ENCODE data around the gene GNB5.
"Not testable (repeated sequence)": the region's sequence is repeated elsewhere in the genome, so short reads cannot be mapped to it uniquely, and the experiment has no call there.

The GNB5 gene

DNA sequence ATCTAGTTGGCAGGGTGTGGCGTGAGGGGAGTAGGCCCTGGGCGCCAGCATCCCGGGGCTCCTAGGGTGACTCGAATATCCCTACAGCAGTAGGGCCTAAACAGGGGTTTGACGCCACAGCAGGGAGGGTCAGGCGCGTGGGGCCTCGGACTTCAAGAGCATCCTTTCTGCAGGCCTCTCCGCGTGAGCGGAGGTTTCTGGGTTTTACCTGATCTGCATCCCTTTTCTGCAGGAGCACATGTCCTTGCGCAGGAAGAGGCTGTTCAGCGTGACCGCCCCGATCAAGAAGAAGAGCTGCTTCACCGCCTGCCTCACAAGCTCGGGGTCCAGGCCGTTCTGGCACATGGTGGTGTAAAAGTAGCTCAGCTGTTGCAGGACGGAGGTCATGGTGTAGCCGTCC, 13.5 kb upstream of the GNB5 start:
- DNase-seq = no peak

DNA sequence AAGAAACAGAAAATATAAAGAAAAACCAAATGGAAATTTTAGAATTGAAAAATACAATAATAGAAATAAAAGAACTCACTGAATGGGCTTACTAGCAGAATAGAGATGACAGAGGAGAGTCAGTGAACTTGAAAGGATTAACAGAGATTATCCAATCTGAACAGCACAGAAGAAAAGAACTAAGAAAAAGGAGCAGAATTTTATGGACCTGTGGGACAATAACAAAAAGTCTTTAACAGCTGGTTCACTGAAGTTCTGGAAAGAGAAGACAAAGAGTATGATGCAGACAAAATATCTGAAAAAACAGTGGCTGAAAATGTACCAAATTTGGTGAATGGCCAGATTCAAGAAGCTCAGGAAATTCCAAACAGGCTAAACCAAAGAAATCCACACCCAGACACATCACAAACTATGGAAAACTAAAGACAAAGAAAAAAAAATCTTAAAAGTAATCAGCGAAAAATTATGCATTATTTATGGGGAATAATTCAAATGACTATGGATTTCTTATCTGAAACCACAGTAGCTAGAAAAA, 9.7 kb upstream of the GNB5 start:
- DNase-seq = no peak

DNA sequence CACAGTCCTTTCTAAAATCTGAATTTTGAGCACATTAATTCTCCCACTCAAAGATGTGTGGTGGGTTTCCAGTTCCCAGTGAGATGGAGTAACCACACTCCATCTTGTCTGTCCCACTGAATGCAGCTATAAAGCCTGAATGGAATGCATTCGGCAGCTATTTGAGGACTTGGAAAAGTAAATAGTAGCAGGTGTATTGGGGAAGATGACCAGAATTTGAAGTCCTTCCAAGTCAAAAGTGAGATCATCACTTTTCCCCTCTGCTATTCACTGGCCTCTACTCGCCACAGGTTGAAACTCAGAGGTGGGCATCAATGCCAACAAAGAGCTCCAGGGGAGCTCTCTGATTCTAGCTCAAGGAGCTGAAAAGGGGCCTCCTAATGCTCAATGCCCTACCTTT, 8.1 kb upstream of the GNB5 start:
- DNase-seq = no peak

DNA sequence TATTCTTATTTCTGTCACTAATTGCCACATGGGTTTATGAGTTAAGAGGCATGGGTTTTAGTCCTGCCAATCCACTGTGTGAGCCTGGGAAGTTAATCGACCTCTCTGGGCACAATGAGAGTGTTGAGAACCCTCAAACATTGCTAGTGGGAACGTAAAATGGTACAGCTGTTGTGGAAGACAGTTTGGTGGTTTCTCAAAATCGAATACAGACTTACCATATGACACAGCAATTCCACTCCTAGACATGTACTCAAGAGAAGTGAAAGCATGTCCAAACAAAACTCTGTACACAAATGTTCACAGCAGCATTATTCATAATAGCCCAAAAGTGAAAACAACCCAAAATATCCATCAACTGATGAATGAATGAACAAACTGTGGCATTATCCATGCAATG, 5.7 kb upstream of the GNB5 start:
- DNase-seq = no peak

DNA sequence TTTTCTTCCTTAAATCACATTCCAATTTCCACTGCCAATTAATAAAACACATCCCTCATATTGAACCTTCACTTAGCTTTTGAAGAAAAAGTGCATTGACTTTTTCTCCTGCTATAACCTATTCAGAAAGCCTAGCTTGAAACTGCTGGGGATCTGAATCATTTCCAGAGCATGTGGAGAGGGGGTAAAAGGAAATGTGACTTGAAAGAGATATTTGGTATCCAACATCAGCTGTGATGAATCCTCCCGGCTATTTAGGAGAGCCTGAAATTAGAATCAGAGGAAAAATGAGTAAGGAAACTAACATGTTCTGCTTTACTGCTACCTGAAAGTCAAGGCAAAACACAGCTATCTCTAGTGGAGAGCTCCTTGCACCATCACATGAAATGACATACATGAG, 2.6 kb upstream of the GNB5 start:
- DNase-seq = no peak

DNA sequence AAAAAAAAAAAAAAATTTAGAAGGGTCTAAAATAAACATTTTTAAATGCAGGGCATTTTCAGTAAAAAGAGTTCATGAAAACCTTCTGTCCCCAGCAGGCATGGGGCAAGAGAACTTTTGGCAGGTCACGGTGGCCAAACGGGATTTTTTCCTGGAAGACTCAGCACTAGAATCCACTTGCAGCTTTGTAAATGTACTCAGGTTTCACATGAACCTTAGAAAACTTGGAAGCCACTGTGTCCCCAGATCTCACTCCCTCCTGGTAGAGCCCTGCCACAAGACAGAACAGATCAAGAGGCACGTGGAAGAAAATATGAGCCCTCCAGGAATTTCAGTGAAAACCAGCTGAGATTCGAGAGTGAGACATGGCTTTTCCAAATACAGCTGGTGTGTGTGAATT, 2.1 kb upstream of the GNB5 start:
- no peak for DNase-seq

DNA sequence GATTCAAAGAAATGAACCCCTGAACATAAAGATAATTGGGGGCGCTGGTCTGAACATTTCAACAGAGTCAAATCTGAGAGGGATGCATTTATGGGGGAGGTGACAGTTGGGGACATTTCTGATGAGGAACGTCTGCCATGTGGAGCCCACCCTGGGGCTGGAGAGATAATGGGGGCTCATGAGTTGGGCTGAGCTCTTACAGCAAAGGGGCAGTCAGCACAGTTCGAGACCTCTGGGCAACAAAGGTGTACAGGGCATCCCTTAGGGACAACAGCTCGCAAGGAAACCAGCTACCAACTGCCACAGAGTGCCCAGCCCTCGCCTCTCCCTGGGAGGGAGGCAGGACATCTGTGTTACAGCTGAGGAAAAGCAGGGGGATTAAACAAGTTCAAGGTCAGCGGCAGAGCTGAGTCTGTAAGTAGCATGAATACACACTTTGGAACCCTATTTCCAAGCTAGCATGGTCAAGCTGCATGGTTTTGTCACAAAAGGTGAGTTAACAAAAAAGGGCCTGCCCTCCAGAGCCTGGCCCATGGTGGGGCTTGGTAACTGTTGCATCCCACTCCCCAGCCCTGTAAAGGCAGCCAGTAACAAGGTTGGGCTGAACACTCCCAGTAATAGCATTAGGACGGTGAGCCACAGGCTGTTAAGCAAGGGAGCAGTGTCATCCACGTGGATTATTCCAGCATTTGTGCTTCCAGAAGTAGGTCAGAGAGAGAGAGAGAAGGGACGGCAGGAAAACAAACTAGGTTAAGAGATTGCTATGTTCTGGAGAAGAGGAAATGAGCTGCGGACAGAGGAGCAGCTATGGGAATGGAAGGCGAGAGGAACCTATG, 4.3 kb downstream of the GNB5 start:
- DNase-seq = no peak

DNA sequence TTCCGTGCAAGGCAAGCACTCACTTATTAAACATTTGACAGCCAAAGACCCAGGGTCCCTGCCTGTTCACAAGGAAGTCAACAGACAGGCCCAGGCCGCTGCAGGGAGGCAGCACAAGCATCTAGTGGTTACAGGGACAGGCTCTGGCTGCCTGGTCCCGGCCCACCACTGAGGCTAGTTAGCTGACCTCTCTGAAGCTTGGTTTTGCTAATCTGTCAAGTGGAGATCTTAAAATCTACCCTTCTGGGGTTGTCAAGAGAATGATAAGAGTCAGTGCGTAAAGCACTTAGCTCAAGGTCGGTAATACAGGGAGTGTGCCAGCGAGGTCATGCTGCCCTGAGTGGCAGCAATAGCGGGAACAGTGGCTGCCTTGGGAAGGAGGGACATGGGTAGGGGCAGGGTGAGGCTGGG, 6.0 kb downstream of the GNB5 start:
- no peak for DNase-seq

DNA sequence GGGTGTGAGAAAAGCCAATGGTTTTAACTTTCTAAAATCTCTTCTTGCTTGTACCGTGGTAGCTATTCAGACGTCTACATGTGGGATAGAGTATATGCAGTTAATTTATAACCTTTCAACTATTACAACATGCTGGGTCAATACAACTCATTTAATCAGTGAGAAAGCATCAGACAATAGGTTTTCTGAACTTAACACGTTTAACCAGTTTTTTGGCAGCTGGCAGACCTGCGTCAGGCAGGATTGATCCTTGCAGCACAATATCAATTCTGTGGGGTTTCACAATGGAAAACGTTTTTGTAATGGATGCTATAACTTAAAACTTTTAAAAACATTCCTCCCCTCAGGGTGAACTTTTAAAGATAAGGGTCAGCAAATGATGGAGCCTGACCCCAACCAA, 6.5 kb downstream of the GNB5 start:
- no peak for DNase-seq

DNA sequence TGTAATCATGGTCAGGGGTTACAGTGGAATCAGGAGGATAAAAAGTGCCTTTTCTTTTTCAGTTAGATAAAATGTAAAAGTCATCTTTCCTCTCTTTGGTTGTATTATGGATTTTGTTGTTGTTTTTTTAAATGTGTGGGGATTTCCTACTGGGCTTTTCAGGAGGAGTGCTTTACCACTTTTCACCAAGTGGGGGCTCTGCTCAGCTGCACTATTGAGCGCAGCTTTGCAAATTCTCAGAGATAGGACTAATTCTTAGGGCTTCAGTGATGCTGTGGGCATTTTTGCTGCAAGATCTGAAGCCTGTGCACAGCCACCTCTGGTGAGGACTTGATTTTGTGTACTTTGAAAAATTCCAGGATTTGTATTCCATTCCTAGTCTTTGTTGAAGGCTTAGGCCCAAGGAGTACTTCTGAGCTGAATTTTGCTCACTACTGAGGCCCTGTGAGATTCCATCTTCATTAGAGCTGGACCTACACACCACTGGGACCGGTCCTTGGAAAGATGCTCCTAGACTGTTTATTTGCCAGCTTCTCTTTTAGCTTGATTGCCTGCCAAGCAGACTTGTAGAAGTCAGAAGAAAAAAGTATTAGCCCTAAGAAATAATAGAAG, 7.5 kb downstream of the GNB5 start:
- DNase-seq = peak; percentile 34

DNA sequence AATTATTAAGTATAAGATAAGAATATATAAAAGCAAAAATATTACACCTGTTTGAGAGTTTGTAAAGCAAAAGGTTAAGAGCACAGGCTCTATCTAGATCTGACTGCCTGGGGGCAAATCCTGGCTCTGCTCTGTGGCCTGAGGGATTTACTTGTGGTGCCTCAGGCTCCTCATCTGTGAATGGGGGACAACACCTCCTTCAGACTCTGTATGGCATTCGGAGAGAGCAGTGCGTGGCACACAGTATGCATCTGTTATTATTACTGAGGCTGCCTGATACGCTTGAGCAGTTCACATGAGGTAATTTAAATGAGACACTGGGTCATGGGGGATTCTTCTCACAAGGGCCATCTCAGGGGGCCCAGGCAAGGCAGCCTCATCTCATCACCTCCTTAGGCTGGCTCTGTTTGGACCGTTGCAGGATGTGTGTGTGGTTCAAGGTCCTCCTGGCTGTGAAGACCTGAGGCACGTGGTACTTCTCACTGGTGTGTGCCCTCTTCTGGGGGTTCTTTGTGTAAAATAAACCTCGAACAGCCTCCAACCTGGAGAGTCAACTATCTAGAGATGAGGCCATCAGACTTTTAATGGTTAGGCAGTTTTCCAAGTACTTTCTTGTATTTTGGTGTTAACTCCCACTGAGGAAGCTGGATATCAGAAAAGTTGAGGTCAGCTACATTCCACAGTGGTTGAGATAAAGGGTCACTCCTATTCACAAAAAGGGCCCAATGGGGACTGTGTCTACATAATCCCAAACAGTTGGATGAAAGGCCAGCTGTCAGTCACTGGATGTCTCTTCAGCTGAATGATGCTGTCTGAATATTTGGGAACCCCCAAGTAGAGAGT, 9.0 kb downstream of the GNB5 start:
- DNase-seq = no peak

DNA sequence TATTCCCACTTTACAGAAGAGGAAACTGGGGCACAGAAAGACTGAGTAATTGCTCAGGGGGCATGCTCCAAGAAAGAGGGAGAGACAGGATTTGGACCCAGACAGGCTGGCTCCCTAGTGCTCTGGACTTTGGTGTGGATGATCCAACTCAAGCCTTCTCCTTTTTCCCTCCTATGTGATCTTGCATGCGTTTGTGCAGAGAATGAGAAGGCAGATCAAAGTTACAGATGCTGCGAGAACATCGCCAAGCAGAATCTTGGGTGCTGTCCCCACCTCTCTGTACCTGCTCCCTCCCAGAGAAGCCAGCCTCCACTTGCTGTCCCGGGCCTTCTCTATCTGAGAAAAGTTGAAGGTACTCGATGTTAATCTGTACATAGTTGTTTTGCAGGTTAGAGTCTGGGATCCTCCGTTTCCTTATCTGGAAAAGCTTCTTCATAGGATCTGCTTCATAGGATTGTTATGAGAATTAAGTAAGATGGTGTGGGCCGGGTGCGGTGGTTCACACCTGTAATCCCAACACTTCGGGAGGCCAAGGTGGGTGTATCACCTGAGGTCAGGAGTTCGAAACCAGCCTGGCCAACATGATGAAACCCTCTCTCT, 10.2 kb downstream of the GNB5 start:
- DNase-seq = no peak

DNA sequence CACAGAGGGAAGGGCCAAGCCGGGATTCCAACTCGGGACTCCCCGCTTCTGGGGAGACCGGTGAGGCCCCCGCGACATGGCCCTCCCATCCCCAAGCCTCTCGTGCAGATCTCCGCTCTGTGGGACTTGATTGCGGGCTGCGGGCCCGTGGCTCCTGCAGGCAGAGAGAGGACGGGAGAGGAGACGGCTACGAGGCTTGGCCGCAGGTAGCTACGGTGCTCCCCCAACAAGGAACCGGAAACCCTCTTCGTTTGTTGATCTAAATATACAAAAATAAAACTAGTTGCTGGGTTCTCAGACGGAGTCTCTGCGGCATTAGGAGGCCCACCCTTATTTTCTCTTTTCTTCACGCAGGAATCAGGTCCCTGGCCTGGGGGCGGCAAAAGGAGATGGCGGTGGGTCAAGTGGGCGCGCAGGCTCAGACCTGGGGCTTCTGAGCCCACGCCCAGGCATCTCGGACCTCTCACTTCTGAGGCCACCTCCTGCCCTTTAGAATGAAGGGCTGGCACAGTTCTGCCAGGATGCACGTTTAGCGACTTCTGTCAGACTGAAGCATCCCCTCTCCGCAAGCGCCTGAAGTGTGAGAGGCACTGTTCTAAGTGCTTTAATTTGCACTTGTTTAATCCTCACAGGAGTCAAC, 10.9 kb downstream of the GNB5 start:
- DNase-seq = peak; percentile 39

DNA sequence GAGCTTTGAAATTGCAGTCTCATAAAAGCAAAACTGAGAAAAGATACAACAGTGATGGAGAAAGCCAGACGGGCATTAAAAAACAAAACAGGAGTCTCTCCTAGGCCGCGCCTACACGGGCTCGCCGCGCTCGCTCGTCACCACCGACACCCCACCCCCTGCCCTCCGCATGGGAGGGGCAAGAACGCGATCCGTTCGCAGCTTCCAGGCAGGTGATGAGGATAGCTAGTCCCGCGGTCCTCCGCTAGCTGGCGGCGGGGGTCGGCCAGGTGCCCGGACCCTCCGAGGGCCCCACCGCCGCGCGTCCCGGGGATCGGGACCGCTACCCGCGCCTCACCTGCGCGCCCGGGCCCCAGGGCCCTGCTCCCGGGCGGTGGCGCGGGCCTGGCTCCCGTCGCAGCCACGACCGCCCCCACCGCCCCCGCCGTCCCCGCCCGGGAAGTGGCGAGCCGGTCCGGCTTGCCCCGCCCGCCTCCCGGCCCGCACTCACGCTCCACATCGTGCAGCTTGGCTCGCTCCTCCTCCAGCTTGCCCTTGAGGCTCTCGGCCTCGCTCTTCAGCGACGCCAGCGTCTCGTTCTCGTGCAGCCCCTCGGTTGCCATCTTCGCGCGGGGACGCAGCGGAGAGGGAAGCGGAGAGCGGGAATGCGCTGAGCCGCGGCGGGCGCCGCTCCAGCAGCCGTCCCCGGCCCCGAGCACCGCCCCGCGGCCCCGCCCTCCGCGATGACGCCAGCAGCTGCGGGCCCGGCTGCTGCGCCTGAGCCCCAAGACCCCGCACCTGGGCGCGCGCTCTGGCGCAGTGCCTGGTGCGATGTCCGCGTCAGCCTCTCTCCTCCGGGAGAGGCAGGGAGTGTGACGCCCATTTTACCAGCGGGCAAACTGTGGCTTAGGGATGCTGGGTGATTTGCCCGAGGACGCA, 11.7 kb downstream of the GNB5 start:
- peak; percentile 91 for DNase-seq

DNA sequence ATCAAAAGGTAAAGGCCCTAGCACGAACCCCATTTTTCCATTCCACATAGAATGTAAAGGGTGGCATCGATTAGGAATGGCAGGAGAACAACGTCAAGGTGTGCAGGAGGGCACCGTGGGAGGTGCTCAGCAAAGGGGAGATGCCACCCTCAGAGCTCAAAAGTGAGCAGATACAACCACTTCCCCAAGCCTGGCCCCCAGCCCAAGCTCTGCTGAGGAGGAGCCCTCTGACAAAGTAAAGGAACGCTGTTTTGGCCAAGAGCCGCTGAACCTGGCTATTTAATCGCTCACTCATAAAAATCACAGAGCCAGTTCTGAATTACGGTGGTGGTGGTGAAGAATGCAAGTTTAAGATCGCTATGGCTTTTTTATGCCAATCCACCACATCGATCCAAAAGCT, 12.4 kb downstream of the GNB5 start:
- no peak for DNase-seq

DNA sequence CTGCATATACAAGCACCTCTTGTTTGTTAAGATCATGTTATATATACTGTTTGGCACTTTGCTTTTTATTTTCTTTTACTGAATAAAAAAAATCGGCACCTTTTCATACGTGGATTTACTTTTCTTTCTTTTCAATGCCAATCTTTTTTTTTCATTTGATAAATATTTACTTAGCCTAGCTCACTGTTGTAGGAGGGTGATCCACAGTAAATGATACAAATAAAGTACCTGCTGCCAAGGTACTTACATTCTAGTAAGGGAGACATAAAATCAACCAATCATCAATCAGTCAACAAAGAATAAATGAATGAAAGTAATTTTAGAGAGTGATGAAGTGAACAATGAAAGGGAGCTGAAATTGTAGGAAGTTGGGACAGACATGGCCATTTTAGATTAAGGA, 18.3 kb downstream of the GNB5 start:
- DNase-seq = no peak

DNA sequence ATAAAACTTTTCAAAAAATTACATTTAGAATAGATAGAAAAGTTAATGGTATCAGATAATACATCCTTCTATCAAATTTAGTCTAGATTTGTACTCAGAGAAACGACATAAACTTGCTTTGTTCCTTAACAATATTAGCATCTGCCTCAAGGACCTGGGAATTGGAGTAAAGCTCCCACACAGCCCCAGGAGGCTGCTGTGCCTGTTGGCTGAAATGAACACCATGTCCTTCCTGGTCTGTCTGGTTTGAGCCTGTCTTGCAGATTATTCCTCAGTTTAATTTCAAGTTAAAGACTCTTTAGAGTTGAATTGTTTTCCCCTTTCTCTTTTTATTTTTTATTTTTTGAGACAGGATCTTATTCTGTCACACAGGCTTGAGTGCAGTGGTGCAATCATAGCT, 19.4 kb downstream of the GNB5 start:
- no peak for DNase-seq

DNA sequence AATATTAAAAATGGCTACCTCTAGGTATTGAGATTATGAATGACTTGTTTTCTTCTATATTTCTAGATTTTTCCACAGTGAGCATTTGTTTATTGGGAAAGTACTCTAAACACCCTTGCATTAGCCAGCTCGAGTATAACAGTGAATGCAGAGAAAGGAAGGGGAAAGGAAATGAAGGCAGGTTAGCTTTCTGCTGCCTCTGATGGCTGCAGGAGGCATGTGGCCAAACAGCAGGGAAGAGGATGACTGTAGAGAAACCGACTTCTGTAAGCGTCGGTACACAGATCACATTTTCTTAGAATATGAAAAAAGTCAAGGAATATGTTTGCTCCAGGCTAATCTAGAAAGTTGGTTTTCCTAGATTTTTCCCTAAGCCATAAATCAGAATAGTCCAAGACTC, 19.8 kb downstream of the GNB5 start:
- no peak for DNase-seq

DNA sequence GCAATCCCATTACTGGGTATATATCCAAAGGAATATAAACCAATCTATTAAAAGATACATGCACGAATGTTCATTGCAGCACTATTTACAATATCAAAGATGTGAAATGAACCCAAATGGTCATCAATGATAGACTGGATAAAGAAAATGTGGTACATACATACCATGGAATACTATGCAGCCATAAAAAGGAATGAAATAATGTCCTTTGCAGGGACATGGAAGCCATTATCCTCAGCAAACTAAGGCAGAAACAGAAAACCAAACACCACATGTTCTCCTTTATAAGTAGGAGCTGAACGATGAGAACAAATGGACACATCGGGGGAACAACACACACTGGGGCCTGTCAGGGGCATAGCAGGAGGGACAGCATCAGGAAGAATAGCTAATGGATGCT, 21.0 kb downstream of the GNB5 start:
- DNase-seq = not testable (repeated sequence)

DNA sequence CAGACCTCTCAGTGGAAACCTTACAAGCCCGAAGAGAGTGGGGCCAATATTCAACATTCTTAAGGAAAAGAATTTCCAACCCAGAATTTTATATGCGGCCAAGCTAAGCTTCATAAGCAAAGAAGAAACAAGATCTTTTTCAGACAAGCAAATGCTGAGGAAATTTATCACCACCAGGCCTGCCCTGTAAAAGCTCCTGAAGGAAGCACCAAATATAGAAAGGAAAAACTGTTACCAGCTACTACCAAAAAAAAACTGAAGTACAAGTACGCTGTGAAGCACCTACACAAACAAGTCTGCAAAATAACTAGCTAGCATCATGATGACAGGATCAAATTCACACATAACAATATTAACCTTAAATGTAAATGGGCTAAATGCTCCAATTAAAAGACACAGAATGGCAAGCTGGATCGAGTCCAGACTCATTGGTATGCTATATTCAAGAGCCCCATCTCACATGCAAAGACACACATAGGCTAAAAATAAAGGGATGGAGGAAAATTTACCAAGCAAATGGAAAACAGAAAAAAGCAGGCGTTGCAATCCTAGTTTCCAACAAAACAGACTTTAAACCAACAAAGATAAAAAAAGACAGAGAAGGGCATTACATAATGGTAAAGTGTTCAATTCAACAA, 25.6 kb downstream of the GNB5 start:
- DNase-seq = not testable (repeated sequence)

All from activated CD4-positive, alpha-beta T cell treated with anti-CD3 and anti-CD28 coated beads for 48 hours (primary cell).